Keratinocyte (primary cell): ENCODE data around the gene KRTAP4-11. TPM values are rescaled to one million over a fixed set of nuclear protein-coding genes. Genes with fewer than 3 reads are reported as not detected.
"Not testable (repeated sequence)": the region's sequence is repeated elsewhere in the genome, so short reads cannot be mapped to it uniquely, and the experiment has no call there.

Experiments used
- DNase-seq: peaks from one replicate; pipeline ENCODE4 v3.0.0-alpha.2; 2011; ENCODE audit warnings: low read depth, missing footprints, low spot score
- FAIRE-seq: peaks from 2 replicates; lab custom pipeline; 2011; peaks lifted over from hg19 to GRCh38; lab: Jason Lieb, UNC
- H2AFZ ChIP-seq: 2 replicates; pipeline ENCODE4 v1.6.0; 2012; ENCODE audit warnings: low read length, control low read depth, inconsistent platforms; ENCODE audit not compliant: control insufficient read depth
- H3K27ac ChIP-seq: 2 replicates; pipeline ENCODE4 v1.5.1; 2011; ENCODE audit warnings: low read length; ENCODE audit not compliant: control insufficient read depth, insufficient read depth
- H3K27me3 ChIP-seq: 3 replicates; pipeline ENCODE4 v1.6.0; 2011; ENCODE audit warnings: low read length; ENCODE audit not compliant: control insufficient read depth, insufficient read depth; ENCODE audit errors: extremely low read depth
- H3K36me3 ChIP-seq, 2 experiments: 2 replicates in 1 of 2; 3 replicates in 1 of 2; pipeline ENCODE4 v1.5.1; 2011; ENCODE audit warnings: low read length in 2 of 2, mild to moderate bottlenecking in 1 of 2; ENCODE audit not compliant: control insufficient read depth in 2 of 2, insufficient read depth in 2 of 2; ENCODE audit errors: extremely low read depth in 1 of 2
- H3K4me1 ChIP-seq: 3 replicates; pipeline ENCODE4 v1.5.1; 2011; ENCODE audit warnings: low read length; ENCODE audit not compliant: control insufficient read depth, insufficient read depth; ENCODE audit errors: extremely low read depth
- H3K4me2 ChIP-seq: 3 replicates; pipeline ENCODE4 v1.6.0; 2011; ENCODE audit warnings: low read depth, low read length; ENCODE audit not compliant: control insufficient read depth, insufficient read depth; ENCODE audit errors: extremely low read depth
- H3K4me3 ChIP-seq, 3 experiments: fragments of 200-600 bp in 1 of 3; sonication (generic) in 1 of 3; 2 replicates in 2 of 3; 3 replicates in 1 of 3; pipeline ENCODE4 v1.5.1; 2011 to 2016; ENCODE audit warnings: low read length in 3 of 3, mild to moderate bottlenecking in 3 of 3, control low read depth in 2 of 3, inconsistent platforms in 1 of 3, low read depth in 1 of 3, mixed read lengths in 1 of 3, mixed run types in 1 of 3, moderate library complexity in 1 of 3; ENCODE audit not compliant: control insufficient read depth in 2 of 3, insufficient read depth in 2 of 3; ENCODE audit errors: extremely low read depth in 1 of 3
- H3K79me2 ChIP-seq: 2 replicates; pipeline ENCODE4 v1.6.0; 2012; ENCODE audit warnings: low read length; ENCODE audit not compliant: control insufficient read depth, insufficient read depth
- H3K9ac ChIP-seq: 3 replicates; pipeline ENCODE4 v1.6.0; 2011; ENCODE audit warnings: low read length; ENCODE audit not compliant: control insufficient read depth, insufficient read depth; ENCODE audit errors: extremely low read depth
- H3K9me1 ChIP-seq: 3 replicates; pipeline ENCODE4 v1.6.0; 2011; ENCODE audit warnings: low read length; ENCODE audit not compliant: control insufficient read depth, insufficient read depth; ENCODE audit errors: extremely low read depth
- H3K9me3 ChIP-seq: 2 replicates; pipeline ENCODE4 v1.5.1; 2012; ENCODE audit warnings: low read depth, low read length; ENCODE audit not compliant: control insufficient read depth
- H4K20me1 ChIP-seq: 3 replicates; pipeline ENCODE4 v1.6.0; 2011; ENCODE audit warnings: low read length; ENCODE audit not compliant: control insufficient read depth, insufficient read depth; ENCODE audit errors: extremely low read depth
- EZH2 ChIP-seq: IDR thresholded peaks from one replicate; pipeline ENCODE4 v1.6.1; 2012; ENCODE audit warnings: inconsistent platforms, mild to moderate bottlenecking, low read length, moderate library complexity
- dilution Hi-C: fragments of 300-500 bp; cut with MboI; formaldehyde crosslinking; loops from one replicate; pipeline ENCODE4 v1.7.0; 2020; ENCODE audit warnings: low sequenced_read_pairs; ENCODE audit not compliant: extremely low pct_ligation_motif_present
- polyA plus RNA-seq, 5 experiments: library from polyadenylated mRNA; depleted of rRNA in 3 of 5; stranded (reverse) in 3 of 5; stranded (forward) in 1 of 5; unstranded in 1 of 5; fragments of >200 nt; gene quantifications; 1 replicate in 1 of 5; 2 replicates in 3 of 5; 3 replicates in 1 of 5; pipeline versions ENCODE4 v1.2.1 to v1.2.3, GENCODE V29; 2011 to 2012; ENCODE audit warnings: missing spikeins in 2 of 5, low read depth in 1 of 5, low replicate concordance in 1 of 5
- TF ChIP-seq, protein P1 (sequence below), 3 experiments: IDR thresholded peaks in 1 of 3; conservative IDR thresholded peaks in 1 of 3; optimal IDR thresholded peaks in 1 of 3; 2 replicates in 2 of 3; 3 replicates in 1 of 3; pipeline versions ENCODE3 to v1.5.1; 2011; ENCODE audit warnings: low read length in 3 of 3, mild to moderate bottlenecking in 3 of 3, moderate library complexity in 2 of 3, control low read depth in 1 of 3, inconsistent platforms in 1 of 3; ENCODE audit not compliant: insufficient read depth in 2 of 3; ENCODE audit errors: extremely low read depth in 1 of 3

KRTAP4-11 gene
- polyA plus RNA-seq, 1 donor (not counting 4 experiments of a cell fraction or from before 2014, with no cell fraction given), result not detected

GRCh38 chr17:41163828-41164227 lies 45.7 kb upstream of the KRTAP4-11 start:
- no peaks in the 10 kb centered on the region for H4K20me1 ChIP-seq
- TF ChIP-seq, protein P1, sequence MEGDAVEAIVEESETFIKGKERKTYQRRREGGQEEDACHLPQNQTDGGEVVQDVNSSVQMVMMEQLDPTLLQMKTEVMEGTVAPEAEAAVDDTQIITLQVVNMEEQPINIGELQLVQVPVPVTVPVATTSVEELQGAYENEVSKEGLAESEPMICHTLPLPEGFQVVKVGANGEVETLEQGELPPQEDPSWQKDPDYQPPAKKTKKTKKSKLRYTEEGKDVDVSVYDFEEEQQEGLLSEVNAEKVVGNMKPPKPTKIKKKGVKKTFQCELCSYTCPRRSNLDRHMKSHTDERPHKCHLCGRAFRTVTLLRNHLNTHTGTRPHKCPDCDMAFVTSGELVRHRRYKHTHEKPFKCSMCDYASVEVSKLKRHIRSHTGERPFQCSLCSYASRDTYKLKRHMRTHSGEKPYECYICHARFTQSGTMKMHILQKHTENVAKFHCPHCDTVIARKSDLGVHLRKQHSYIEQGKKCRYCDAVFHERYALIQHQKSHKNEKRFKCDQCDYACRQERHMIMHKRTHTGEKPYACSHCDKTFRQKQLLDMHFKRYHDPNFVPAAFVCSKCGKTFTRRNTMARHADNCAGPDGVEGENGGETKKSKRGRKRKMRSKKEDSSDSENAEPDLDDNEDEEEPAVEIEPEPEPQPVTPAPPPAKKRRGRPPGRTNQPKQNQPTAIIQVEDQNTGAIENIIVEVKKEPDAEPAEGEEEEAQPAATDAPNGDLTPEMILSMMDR (optimal IDR thresholded peaks at IDR 0.05 in 1 of 3, IDR thresholded peaks at IDR 0.05 in 1 of 3, conservative IDR thresholded peaks at IDR 0.05 in 1 of 3; ENCODE audit: extremely low read depth in 1 of 3, insufficient read depth in 2 of 3, low read length in 3 of 3), result no peak
- TF ChIP-seq EZH2, result no peak
- no peaks in the 10 kb centered on the region for H3K36me3 ChIP-seq
- H3K9me1 ChIP-seq, result no peaks in the 10 kb centered on the region
- no peaks in the 10 kb centered on the region for H3K27me3 ChIP-seq
- no peaks in the 10 kb centered on the region for H3K9me3 ChIP-seq
- H3K27ac ChIP-seq, result no peak overlapping the region
- no peaks in the 10 kb centered on the region for H3K79me2 ChIP-seq
- H3K4me3 ChIP-seq, result no peak overlapping the region
- no peak for DNase-seq
- H2AFZ ChIP-seq, result no peak overlapping the region
- FAIRE-seq, result no peak
- H3K4me1 ChIP-seq, result no peaks in the 10 kb centered on the region
- no peak overlapping the region for H3K9ac ChIP-seq
- H3K4me2 ChIP-seq, result no peak overlapping the region
- dilution Hi-C loops, result no loop called here

- Histone ChIP-seq H2AFZ (no peak within 1 kb of the TSS), H3K36me3 (no peaks in the 10 kb centered on the region), H3K4me3 (no peak within 1 kb of the TSS), H3K4me2 (no peak within 1 kb of the TSS), H3K79me2 (no peaks in the 10 kb centered on the region), H3K27ac (no peak within 1 kb of the TSS), H3K9ac (no peak within 1 kb of the TSS), H4K20me1 (no peaks in the 10 kb centered on the region), H3K27me3 (no peaks in the 10 kb centered on the region), H3K9me3 (no peaks in the 10 kb centered on the region), H3K4me1 (no peaks in the 10 kb centered on the region), H3K9me1 (no peaks in the 10 kb centered on the region)
- DNase-seq (no peak), FAIRE-seq (no peak)
- no peak for TF ChIP-seq EZH2
- TF ChIP-seq, protein P1 (optimal IDR thresholded peaks at IDR 0.05 in 1 of 3, IDR thresholded peaks at IDR 0.05 in 1 of 3, conservative IDR thresholded peaks at IDR 0.05 in 1 of 3; ENCODE audit: extremely low read depth in 1 of 3, insufficient read depth in 2 of 3, low read length in 3 of 3), result no peak
- dilution Hi-C loops, result no loop called here
Observed at GRCh38 chr17:41160648-41161047, 42.5 kb upstream of the KRTAP4-11 start, which contains the start of gene KRTAP4-4. TSS of gene KRTAP4-4 (minus strand) at chr17:41160748. CDS start at chr17:41160691, 57 bp downstream.

DNA sequence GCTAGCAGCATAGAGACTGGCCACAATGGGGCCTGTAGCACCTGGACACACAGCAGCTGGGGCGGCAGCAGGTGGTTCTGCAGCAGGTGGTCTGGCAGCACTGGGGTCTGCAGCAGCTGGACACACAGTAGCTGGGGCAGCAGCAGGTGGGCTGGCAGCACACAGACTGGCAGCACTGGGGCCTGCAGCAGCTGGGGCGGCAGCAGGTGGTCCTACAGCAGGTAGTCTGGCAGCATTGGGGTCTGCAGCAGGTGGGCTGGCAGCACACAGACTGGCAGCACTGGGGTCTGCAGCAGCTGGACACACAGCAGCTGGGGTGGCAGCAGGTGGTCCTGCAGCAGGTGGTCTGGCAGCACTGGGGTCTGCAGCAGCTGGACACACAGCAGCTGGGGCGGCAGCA lies 42.0 kb upstream of the KRTAP4-11 start:
- dilution Hi-C loops, result not testable (repeated sequence)

More for the DNA sequence above, 42.0 kb upstream of the KRTAP4-11 start:
- H3K9me1 ChIP-seq, H3K9ac ChIP-seq, H3K4me3 ChIP-seq, H2AFZ ChIP-seq, H4K20me1 ChIP-seq, H3K36me3 ChIP-seq, H3K27me3 ChIP-seq, H3K4me2 ChIP-seq, H3K9me3 ChIP-seq, H3K27ac ChIP-seq, H3K79me2 ChIP-seq, FAIRE-seq, H3K4me1 ChIP-seq, DNase-seq: not testable (repeated sequence)
